CD4-positive, alpha-beta T cell (primary cell): ENCODE results near the gene EHF. TPM values are rescaled to one million over a fixed set of nuclear protein-coding genes. Genes with fewer than 3 reads are reported as not detected.

Source experiments
- ATAC-seq: fragments of 200-7000 bp; cut with Tn5 transposase; one replicate; pipeline ENCODE4 v1.10.0; 2022; ENCODE audit warnings: mild to moderate bottlenecking; ENCODE audit not compliant: poor library complexity
- CTCF ChIA-PET: fragments of 350-600 bp; sonication (Branson Sonifier 250); formaldehyde crosslinking; loops from one replicate; lab custom pipeline; 2021; ENCODE audit warnings: antibody characterized with exemption, inconsistent platforms; lab: Charles Lee
- POLR2A ChIA-PET: fragments of 350-600 bp; sonication (Branson Sonifier 250); formaldehyde crosslinking; loops from one replicate; lab custom pipeline; 2021; ENCODE audit warnings: antibody characterized with exemption, inconsistent platforms; lab: Charles Lee
- DNase-seq, 14 experiments: peaks; one replicate each; pipeline ENCODE4 v3.0.0-alpha.2; 2013 to 2020; ENCODE audit warnings: mixed read lengths in 2 of 14
- H3K27ac ChIP-seq, 2 donors: one replicate each; pipeline versions ENCODE4 v1.5.1 to v1.7.0; 2013; ENCODE audit warnings: low read length in 2 of 2, low read depth in 1 of 2, mild to moderate bottlenecking in 1 of 2
- H3K27me3 ChIP-seq, 2 experiments: 1 replicate in 1 of 2; 2 replicates in 1 of 2; pipeline versions ENCODE4 v1.6.1 to v1.7.0; 2013; ENCODE audit warnings: low read length in 2 of 2, control low read depth in 1 of 2, mild to moderate bottlenecking in 1 of 2, moderate library complexity in 1 of 2; ENCODE audit not compliant: insufficient read depth in 2 of 2, control insufficient read depth in 1 of 2
- H3K36me3 ChIP-seq: one replicate; pipeline ENCODE4 v1.6.1; 2013; ENCODE audit warnings: low read length, control low read depth; ENCODE audit not compliant: insufficient read depth
- H3K4me1 ChIP-seq: one replicate; pipeline ENCODE4 v1.6.1; 2013; ENCODE audit warnings: low read length, control low read depth; ENCODE audit not compliant: insufficient read depth
- H3K4me3 ChIP-seq: one replicate; pipeline ENCODE4 v1.5.1; 2013; ENCODE audit warnings: mild to moderate bottlenecking, low read length, moderate library complexity
- H3K9me3 ChIP-seq, 2 experiments: 1 replicate in 1 of 2; 2 replicates in 1 of 2; pipeline versions ENCODE4 v1.6.1 to v1.7.0; 2013; ENCODE audit warnings: low read length in 2 of 2, mild to moderate bottlenecking in 2 of 2, control low read depth in 1 of 2, moderate library complexity in 1 of 2; ENCODE audit not compliant: control insufficient read depth in 1 of 2, insufficient read depth in 1 of 2
- H3K27ac Mint-ChIP-seq: one replicate; pipeline ENCODE4 v1.8.0; 2020; ENCODE audit warnings: mixed read lengths
- H3K27me3 Mint-ChIP-seq: one replicate; pipeline ENCODE4 v1.8.0; 2021; ENCODE audit warnings: mixed read lengths
- H3K36me3 Mint-ChIP-seq: one replicate; pipeline ENCODE4 v1.8.0; 2021; ENCODE audit warnings: low read depth, mixed read lengths
- H3K4me1 Mint-ChIP-seq: one replicate; pipeline ENCODE4 v1.8.0; 2021; ENCODE audit warnings: low read depth, mixed read lengths
- H3K4me3 Mint-ChIP-seq: one replicate; pipeline ENCODE4 v1.8.0; 2020; ENCODE audit warnings: mild to moderate bottlenecking, mixed read lengths
- H3K9me3 Mint-ChIP-seq: one replicate; pipeline ENCODE4 v1.8.0; 2020; ENCODE audit warnings: mixed read lengths
- CTCF ChIP-seq: fragments of 200-600 bp; IDR thresholded peaks from one replicate; pipeline ENCODE4 v1.8.0; 2022; ENCODE audit warnings: antibody characterized with exemption, mild to moderate bottlenecking
- intact Hi-C, 2 experiments: fragments of 100-400 bp; cut with DNase I in 1 of 2; cut with micrococcal nuclease in 1 of 2; formaldehyde crosslinking; loops; one replicate each; pipeline versions ENCODE4 v1.15.1 to v1.9.0; 2023 to 2025; cut with DNase I, micrococcal nuclease
- total RNA-seq, 174 experiments: library from RNA in 2 of 174; stranded (reverse) in 2 of 174; gene quantifications; one replicate each; pipeline ENCODE4 v1.2.3 and lab custom pipeline; 2021 to 2026

Gene EHF
- total RNA-seq, 2 experiments from 2014 or later, result not detected

GRCh38 chr11:34605481-34606325, 15.2 kb upstream of the EHF start:
- no peaks in the 10 kb centered on the region for H3K27me3 ChIP-seq
- intact Hi-C loops, result no loop called here
- Mint-ChIP-seq H3K36me3 (no peaks in the 10 kb centered on the region), H3K9me3 (no peaks in the 10 kb centered on the region), H3K27ac (no peak overlapping the region), H3K4me3 (no peak overlapping the region), H3K27me3 (no peaks in the 10 kb centered on the region), H3K4me1 (no peaks in the 10 kb centered on the region)
- no peak for ATAC-seq
- ChIA-PET CTCF (no interaction called here), POLR2A (no interaction called here)
- no peak for DNase-seq
- H3K4me3 ChIP-seq, result no peak overlapping the region
- H3K36me3 ChIP-seq, result no peaks in the 10 kb centered on the region
- TF ChIP-seq CTCF, result no peak
- H3K9me3 ChIP-seq, result no peaks in the 10 kb centered on the region
- no peak overlapping the region for H3K27ac ChIP-seq
- no peaks in the 10 kb centered on the region for H3K4me1 ChIP-seq

- ATAC-seq (no peak), DNase-seq (no peak)
- Histone ChIP-seq H3K9me3 (no peaks in the 10 kb centered on the region), H3K4me1 (no peaks in the 10 kb centered on the region), H3K36me3 (no peaks in the 10 kb centered on the region), H3K27me3 (no peaks in the 10 kb centered on the region), H3K4me3 (no peak overlapping the region), H3K27ac (no peak overlapping the region)
- no peak overlapping the region for H3K27ac Mint-ChIP-seq
- intact Hi-C loops, result no loop called here
- no peaks in the 10 kb centered on the region for H3K27me3 Mint-ChIP-seq
- H3K9me3 Mint-ChIP-seq, result no peaks in the 10 kb centered on the region
- ChIA-PET POLR2A (no interaction called here), CTCF (interaction anchor here (0.9 kb wide), 1 partner anchor 16 kb away, joined by 3 read pairs; no protein-coding TSS in a partner anchor)
- H3K4me1 Mint-ChIP-seq, result no peaks in the 10 kb centered on the region
- TF ChIP-seq CTCF, result no peak
- no peak overlapping the region for H3K4me3 Mint-ChIP-seq
- no peaks in the 10 kb centered on the region for H3K36me3 Mint-ChIP-seq
These were observed 14.4 kb upstream of the EHF start for GRCh38 chr11:34606326-34607120.

GRCh38 chr11:34609187-34609751, 11.6 kb upstream of the EHF start:
- CTCF ChIA-PET, result no interaction called here
- POLR2A ChIA-PET, result no interaction called here
- H3K27ac Mint-ChIP-seq, result no peak overlapping the region
- Histone ChIP-seq H3K27ac (no peak overlapping the region), H3K36me3 (no peaks in the 10 kb centered on the region), H3K27me3 (no peaks in the 10 kb centered on the region), H3K4me1 (no peaks in the 10 kb centered on the region), H3K9me3 (no peaks in the 10 kb centered on the region), H3K4me3 (no peak overlapping the region)
- no peak for DNase-seq
- no peaks in the 10 kb centered on the region for H3K4me1 Mint-ChIP-seq
- H3K27me3 Mint-ChIP-seq, result no peaks in the 10 kb centered on the region
- ATAC-seq, result no peak
- no peaks in the 10 kb centered on the region for H3K9me3 Mint-ChIP-seq
- intact Hi-C loops, result no loop called here
- H3K36me3 Mint-ChIP-seq, result no peaks in the 10 kb centered on the region
- H3K4me3 Mint-ChIP-seq, result no peak overlapping the region
- no peak for TF ChIP-seq CTCF
